Naive thymus-derived CD8-positive, alpha-beta T cell (primary cell): ENCODE data around the gene NRCAM. TPM values are rescaled to one million over a fixed set of nuclear protein-coding genes. Genes with fewer than 3 reads are reported as not detected.
A peak's percentile ranks its signal among the peaks of the same experiment; 100 is the strongest.

Source experiments
- ATAC-seq, 2 donors: fragments of 150-1000 bp; cut with Tn5 transposase in 1 of 2; sonication (Bioruptor Pico), chemical (Tn5 transposase) in 1 of 2; 1 replicate in 1 of 2; 2 replicates in 1 of 2; pipeline ENCODE4 v1.10.0; 2021; ENCODE audit warnings: mild to moderate bottlenecking in 2 of 2, moderate library complexity in 2 of 2
- POLR2A ChIA-PET: fragments of 350-600 bp; sonication (Branson Sonifier 250); formaldehyde crosslinking; loops from one replicate; lab custom pipeline; 2021; ENCODE audit warnings: antibody characterized with exemption; lab: Charles Lee
- DNase-seq, 10 donors: peaks; one replicate each; pipeline versions ENCODE4 v3.0.0 to v3.0.0-alpha.2; 2020 to 2022
- H3K27ac Mint-ChIP-seq, 10 donors: one replicate each; pipeline ENCODE4 v1.8.0; 2020 to 2022; ENCODE audit warnings: mild to moderate bottlenecking in 10 of 10, mixed read lengths in 10 of 10, moderate library complexity in 4 of 10, inconsistent platforms in 1 of 10
- H3K27me3 Mint-ChIP-seq, 5 donors: one replicate each; pipeline ENCODE4 v1.8.0; 2021 to 2022; ENCODE audit warnings: mixed read lengths in 5 of 5
- H3K36me3 Mint-ChIP-seq, 3 donors: one replicate each; pipeline ENCODE4 v1.8.0; 2020 to 2022; ENCODE audit warnings: mixed read lengths in 3 of 3, mild to moderate bottlenecking in 2 of 3, inconsistent platforms in 1 of 3
- H3K4me1 Mint-ChIP-seq, 4 donors: one replicate each; pipeline ENCODE4 v1.8.0; 2021 to 2022; ENCODE audit warnings: mixed read lengths in 4 of 4
- H3K4me3 Mint-ChIP-seq, 10 donors: one replicate each; pipeline ENCODE4 v1.8.0; 2020 to 2022; ENCODE audit warnings: mild to moderate bottlenecking in 10 of 10, mixed read lengths in 10 of 10, moderate library complexity in 6 of 10, inconsistent platforms in 1 of 10
- H3K9me3 Mint-ChIP-seq, 9 donors: one replicate each; pipeline ENCODE4 v1.8.0; 2020 to 2022; ENCODE audit warnings: mixed read lengths in 9 of 9, mild to moderate bottlenecking in 3 of 9, inconsistent platforms in 1 of 9, moderate library complexity in 1 of 9
- polyA plus RNA-seq, 3 donors: library from polyadenylated mRNA; unstranded; fragments of 300-500 nt; fragmentation: Illumina TruSeq; gene quantifications; one replicate each; pipeline ENCODE4 v1.2.3, GENCODE V29; 2021
- total RNA-seq, 8 experiments: library from RNA in 2 of 8; stranded (reverse) in 2 of 8; gene quantifications; one replicate each; pipeline ENCODE4 v1.2.3 and lab custom pipeline; 2021 to 2026

Gene NRCAM
- total and polyA plus RNA-seq, 5 experiments from 2014 or later, result 11.1 to 46.6 (median 18.2) TPM

- H3K27ac Mint-ChIP-seq, result no peak overlapping the region
- POLR2A ChIA-PET, result no interaction called here
- peaks cover 0 to 4% (median 2%) of the 10 kb centered on the region in 4 donors for H3K4me1 Mint-ChIP-seq
- H3K36me3 Mint-ChIP-seq, result peaks cover 39 to 89% (median 74%) of the 10 kb centered on the region in 3 donors
- H3K4me3 Mint-ChIP-seq, result no peak overlapping the region
- no peak for ATAC-seq
- peaks cover 0 to 9% (median 2%) of the 10 kb centered on the region in 9 donors for H3K9me3 Mint-ChIP-seq
- no peaks in the 10 kb centered on the region for H3K27me3 Mint-ChIP-seq
- DNase-seq, result no peak
Measured at GRCh38 chr7:108225531-108226181, 230.6 kb downstream of the NRCAM start.

GRCh38 chr7:108224387-108224786 is 231.8 kb downstream of the NRCAM start:
- DNase-seq (no peak), ATAC-seq (no peak)
- Mint-ChIP-seq H3K4me1 (peaks cover 0 to 7% (median 5%) of the 10 kb centered on the region in 4 donors), H3K4me3 (no peak overlapping the region), H3K9me3 (peaks cover 0 to 10% (median 2%) of the 10 kb centered on the region in 9 donors), H3K27me3 (no peaks in the 10 kb centered on the region), H3K36me3 (peaks cover 39 to 89% (median 77%) of the 10 kb centered on the region in 3 donors), H3K27ac (no peak overlapping the region)
- POLR2A ChIA-PET, result no interaction called here

GRCh38 chr7:108222236-108222892 is 233.9 kb downstream of the NRCAM start:
- DNase-seq (no peak), ATAC-seq (no peak)
- H3K27ac Mint-ChIP-seq, result no peak overlapping the region
- H3K9me3 Mint-ChIP-seq, result peaks cover 0 to 15% (median 2%) of the 10 kb centered on the region in 9 donors
- peaks cover 0 to 7% (median 4%) of the 10 kb centered on the region in 4 donors for H3K4me1 Mint-ChIP-seq
- no peaks in the 10 kb centered on the region for H3K27me3 Mint-ChIP-seq
- peaks cover 37 to 83% (median 71%) of the 10 kb centered on the region in 3 donors for H3K36me3 Mint-ChIP-seq
- POLR2A ChIA-PET, result no interaction called here
- no peak overlapping the region for H3K4me3 Mint-ChIP-seq

- Mint-ChIP-seq H3K36me3 (peaks cover 13 to 54% (median 44%) of the 10 kb centered on the region in 3 donors), H3K27me3 (no peaks in the 10 kb centered on the region), H3K27ac (peak overlapping the region in 2 of 10 donors; percentile 37 to 57), H3K4me1 (peaks cover 8 to 32% (median 17%) of the 10 kb centered on the region in 4 donors), H3K4me3 (peak overlapping the region in 1 of 10 donors; percentile 12), H3K9me3 (no peaks in the 10 kb centered on the region)
- POLR2A ChIA-PET, result no interaction called here
- no peak for DNase-seq
- ATAC-seq, result peak; percentile 17 to 25
Measured at GRCh38 chr7:108211382-108212201, 244.6 kb downstream of the NRCAM start.

GRCh38 chr7:108210796-108211195 is 245.4 kb downstream of the NRCAM start:
- no peak for DNase-seq
- H3K4me1 Mint-ChIP-seq, result peaks cover 8 to 32% (median 16%) of the 10 kb centered on the region in 4 donors

GRCh38 chr7:108205311-108205710 is 250.9 kb downstream of the NRCAM start:
- Mint-ChIP-seq H3K4me3 (no peak overlapping the region), H3K36me3 (peaks cover 9 to 74% (median 34%) of the 10 kb centered on the region in 3 donors), H3K9me3 (no peaks in the 10 kb centered on the region), H3K27me3 (no peaks in the 10 kb centered on the region), H3K4me1 (peaks cover 0 to 6% (median 3%) of the 10 kb centered on the region in 4 donors), H3K27ac (no peak overlapping the region)
- ATAC-seq (no peak), DNase-seq (no peak)
- POLR2A ChIA-PET, result no interaction called here

More at GRCh38 chr7:108210796-108211195, 245.4 kb downstream of the NRCAM start:
- ATAC-seq, result no peak
- POLR2A ChIA-PET, result no interaction called here
- peak overlapping the region in 1 of 10 donors; percentile 59 for H3K27ac Mint-ChIP-seq
- H3K4me3 Mint-ChIP-seq, result no peak overlapping the region
- H3K9me3 Mint-ChIP-seq, result no peaks in the 10 kb centered on the region
- no peaks in the 10 kb centered on the region for H3K27me3 Mint-ChIP-seq
- H3K36me3 Mint-ChIP-seq, result peaks cover 15 to 55% (median 45%) of the 10 kb centered on the region in 3 donors

GRCh38 chr7:108204281-108204796 is 251.9 kb downstream of the NRCAM start:
- Mint-ChIP-seq H3K27me3 (no peaks in the 10 kb centered on the region), H3K4me3 (no peak overlapping the region), H3K9me3 (no peaks in the 10 kb centered on the region), H3K27ac (no peak overlapping the region), H3K4me1 (peaks cover 0 to 7% (median 3%) of the 10 kb centered on the region in 4 donors), H3K36me3 (peaks cover 9 to 80% (median 33%) of the 10 kb centered on the region in 3 donors)
- DNase-seq (no peak), ATAC-seq (no peak)
- POLR2A ChIA-PET, result no interaction called here

GRCh38 chr7:108203537-108203936 is 252.7 kb downstream of the NRCAM start:
- H3K36me3 Mint-ChIP-seq, result peaks cover 9 to 77% (median 28%) of the 10 kb centered on the region in 3 donors
- H3K4me3 Mint-ChIP-seq, result no peak overlapping the region
- DNase-seq, result no peak
- H3K27ac Mint-ChIP-seq, result peak overlapping the region in 4 of 10 donors; percentile 20 to 25 (median 22)
- POLR2A ChIA-PET, result no interaction called here
- H3K4me1 Mint-ChIP-seq, result peaks cover 0 to 7% (median 3%) of the 10 kb centered on the region in 4 donors
- no peak for ATAC-seq
- no peaks in the 10 kb centered on the region for H3K9me3 Mint-ChIP-seq
- no peaks in the 10 kb centered on the region for H3K27me3 Mint-ChIP-seq

GRCh38 chr7:108202743-108203142 is 253.5 kb downstream of the NRCAM start:
- Mint-ChIP-seq H3K27ac (peak overlapping the region in 2 of 10 donors; percentile 1 to 84), H3K27me3 (no peaks in the 10 kb centered on the region), H3K9me3 (no peaks in the 10 kb centered on the region), H3K36me3 (peaks cover 9 to 79% (median 30%) of the 10 kb centered on the region in 3 donors), H3K4me1 (peaks cover 0 to 7% (median 3%) of the 10 kb centered on the region in 4 donors), H3K4me3 (no peak overlapping the region)
- ATAC-seq, result no peak
- no peak for DNase-seq
- POLR2A ChIA-PET, result no interaction called here

- ATAC-seq, result no peak
- Mint-ChIP-seq H3K4me3 (no peak overlapping the region), H3K27ac (no peak overlapping the region), H3K27me3 (no peaks in the 10 kb centered on the region), H3K36me3 (peaks cover 3 to 78% (median 24%) of the 10 kb centered on the region in 3 donors), H3K9me3 (no peaks in the 10 kb centered on the region), H3K4me1 (peaks cover 0 to 7% (median 3%) of the 10 kb centered on the region in 4 donors)
- no peak for DNase-seq
- POLR2A ChIA-PET, result no interaction called here
Measured at GRCh38 chr7:108201766-108202165, 254.5 kb downstream of the NRCAM start.

- no peak overlapping the region for H3K4me3 Mint-ChIP-seq
- peak overlapping the region in 1 of 10 donors; percentile 19 for H3K27ac Mint-ChIP-seq
- ATAC-seq (no peak), DNase-seq (no peak)
- POLR2A ChIA-PET, result no interaction called here
- H3K4me1 Mint-ChIP-seq, result peaks cover 0 to 7% (median 3%) of the 10 kb centered on the region in 4 donors
- H3K27me3 Mint-ChIP-seq, result no peaks in the 10 kb centered on the region
- H3K9me3 Mint-ChIP-seq, result no peaks in the 10 kb centered on the region
- H3K36me3 Mint-ChIP-seq, result peaks cover 0 to 75% (median 17%) of the 10 kb centered on the region in 3 donors
Measured at GRCh38 chr7:108200326-108200725, 255.9 kb downstream of the NRCAM start.

- no peaks in the 10 kb centered on the region for H3K9me3 Mint-ChIP-seq
- ATAC-seq (no peak), DNase-seq (no peak)
- peaks cover 0 to 6% (median under 1%) of the 10 kb centered on the region in 4 donors for H3K4me1 Mint-ChIP-seq
- POLR2A ChIA-PET, result no interaction called here
- no peak overlapping the region for H3K4me3 Mint-ChIP-seq
- H3K27me3 Mint-ChIP-seq, result no peaks in the 10 kb centered on the region
- H3K36me3 Mint-ChIP-seq, result peaks cover 7 to 75% (median 25%) of the 10 kb centered on the region in 3 donors
- no peak overlapping the region for H3K27ac Mint-ChIP-seq
Measured at GRCh38 chr7:108197371-108198091, 258.7 kb downstream of the NRCAM start.
